GM13977 (cell line): ENCODE results near the gene ELAVL2.

ENCODE experiments used
- DNase-seq: peaks from one replicate; pipeline ENCODE4 v3.0.0; 2012; ENCODE audit warnings: low spot score
- in situ Hi-C: fragments of 300-500 bp; cut with MboI; formaldehyde crosslinking; loops from one replicate; pipeline ENCODE4 v1.12.0; 2022; ENCODE audit warnings: low sequenced_read_pairs, low pct_unique_long_range_greater_than_20kb, mixed read lengths, inconsistent platforms; ENCODE audit not compliant: unreplicated experiment
- TF ChIP-seq, protein P1 (sequence below): IDR thresholded peaks from 2 replicates; pipeline ENCODE4 v1.5.1; 2012; ENCODE audit warnings: mild to moderate bottlenecking, control low read depth; ENCODE audit not compliant: insufficient read depth; ENCODE audit errors: extremely low read depth, missing control alignments

Gene ELAVL2

DNA sequence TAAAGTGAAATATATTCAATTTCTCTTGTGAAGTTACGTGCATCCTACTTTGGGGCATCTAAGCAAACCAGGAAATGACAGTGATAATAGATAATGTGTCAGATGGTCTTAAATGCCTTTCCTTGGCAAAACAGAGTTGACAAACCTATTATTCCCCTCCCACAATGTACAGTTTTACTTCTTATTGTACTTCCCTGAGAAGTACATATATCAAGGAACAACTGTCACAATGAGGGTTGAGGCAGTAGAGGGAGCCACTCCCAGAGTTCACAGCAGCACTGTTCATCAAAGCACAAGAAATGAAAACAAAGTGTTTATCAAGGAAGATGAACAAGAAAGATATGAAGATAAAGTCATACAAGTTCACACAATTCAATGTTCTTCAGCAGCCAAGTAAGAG lies 41.1 kb downstream of the ELAVL2 start:
- DNase-seq, result no peak

DNA sequence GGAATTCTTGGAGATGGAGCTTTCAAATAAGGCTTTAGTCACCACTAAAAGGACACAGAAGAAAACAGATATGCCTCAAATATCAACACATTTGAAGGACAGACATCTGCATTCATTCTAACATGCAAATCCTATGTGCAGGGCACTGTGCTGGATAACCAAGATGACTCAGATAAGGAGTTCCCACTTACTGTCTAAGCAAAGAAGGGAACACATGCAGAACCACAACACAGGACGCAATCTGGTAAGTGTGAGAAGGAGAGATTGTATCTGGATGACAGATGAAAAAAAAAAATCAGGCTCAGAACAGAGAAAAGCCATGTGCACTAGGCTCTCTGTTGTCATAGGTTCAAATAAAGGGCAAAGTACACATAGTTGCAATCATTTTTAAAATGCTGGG lies 42.5 kb downstream of the ELAVL2 start:
- in situ Hi-C loops, result no loop called here
- no peak for DNase-seq
- TF ChIP-seq, protein P1, sequence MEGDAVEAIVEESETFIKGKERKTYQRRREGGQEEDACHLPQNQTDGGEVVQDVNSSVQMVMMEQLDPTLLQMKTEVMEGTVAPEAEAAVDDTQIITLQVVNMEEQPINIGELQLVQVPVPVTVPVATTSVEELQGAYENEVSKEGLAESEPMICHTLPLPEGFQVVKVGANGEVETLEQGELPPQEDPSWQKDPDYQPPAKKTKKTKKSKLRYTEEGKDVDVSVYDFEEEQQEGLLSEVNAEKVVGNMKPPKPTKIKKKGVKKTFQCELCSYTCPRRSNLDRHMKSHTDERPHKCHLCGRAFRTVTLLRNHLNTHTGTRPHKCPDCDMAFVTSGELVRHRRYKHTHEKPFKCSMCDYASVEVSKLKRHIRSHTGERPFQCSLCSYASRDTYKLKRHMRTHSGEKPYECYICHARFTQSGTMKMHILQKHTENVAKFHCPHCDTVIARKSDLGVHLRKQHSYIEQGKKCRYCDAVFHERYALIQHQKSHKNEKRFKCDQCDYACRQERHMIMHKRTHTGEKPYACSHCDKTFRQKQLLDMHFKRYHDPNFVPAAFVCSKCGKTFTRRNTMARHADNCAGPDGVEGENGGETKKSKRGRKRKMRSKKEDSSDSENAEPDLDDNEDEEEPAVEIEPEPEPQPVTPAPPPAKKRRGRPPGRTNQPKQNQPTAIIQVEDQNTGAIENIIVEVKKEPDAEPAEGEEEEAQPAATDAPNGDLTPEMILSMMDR, result no peak

More for the DNA sequence above, 41.1 kb downstream of the ELAVL2 start:
- in situ Hi-C loops, result no loop called here
- TF ChIP-seq, protein P1, result no peak

DNA sequence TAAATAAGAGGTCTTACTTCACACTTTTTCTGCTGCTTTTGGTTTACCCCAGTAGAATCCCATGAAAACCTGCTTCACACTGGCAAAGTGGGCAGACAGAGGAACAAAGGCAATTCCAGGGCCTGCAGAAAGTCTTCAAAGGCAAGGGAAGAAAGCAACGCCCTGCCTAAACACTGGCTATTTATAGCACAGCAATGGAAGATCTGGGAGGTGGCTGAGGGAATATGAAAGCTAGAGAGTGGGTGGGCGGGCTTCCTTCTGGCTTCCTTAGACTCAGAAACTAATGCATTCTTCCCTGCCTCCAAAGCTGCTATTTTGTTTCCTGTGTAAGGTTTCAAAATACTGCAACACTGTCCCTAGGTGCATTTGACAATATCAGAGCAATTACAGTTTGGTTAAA lies 46.8 kb downstream of the ELAVL2 start:
- in situ Hi-C loops, result no loop called here
- DNase-seq, result no peak
- TF ChIP-seq, protein P1, result no peak

DNA sequence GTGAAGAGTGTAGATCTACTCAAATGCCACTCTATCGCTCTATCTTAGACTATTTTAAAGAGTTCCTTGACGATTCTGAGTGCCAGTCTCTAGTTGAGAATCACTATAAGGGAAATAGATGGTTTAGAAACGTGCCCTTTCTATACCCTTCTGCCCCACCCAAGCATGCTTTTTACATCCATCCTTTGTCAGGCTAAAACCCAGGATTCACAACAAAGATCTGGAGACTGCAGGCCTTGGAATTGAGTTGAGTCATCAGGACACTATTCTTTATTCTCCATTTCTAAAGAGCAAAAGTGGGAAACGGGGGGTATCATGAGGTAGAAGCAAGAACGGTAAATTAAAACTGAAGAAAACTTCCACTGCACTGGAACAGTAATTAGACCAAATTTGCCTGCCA lies 48.7 kb downstream of the ELAVL2 start:
- DNase-seq, result no peak
- in situ Hi-C loops, result no loop called here
- TF ChIP-seq, protein P1, result no peak

DNA sequence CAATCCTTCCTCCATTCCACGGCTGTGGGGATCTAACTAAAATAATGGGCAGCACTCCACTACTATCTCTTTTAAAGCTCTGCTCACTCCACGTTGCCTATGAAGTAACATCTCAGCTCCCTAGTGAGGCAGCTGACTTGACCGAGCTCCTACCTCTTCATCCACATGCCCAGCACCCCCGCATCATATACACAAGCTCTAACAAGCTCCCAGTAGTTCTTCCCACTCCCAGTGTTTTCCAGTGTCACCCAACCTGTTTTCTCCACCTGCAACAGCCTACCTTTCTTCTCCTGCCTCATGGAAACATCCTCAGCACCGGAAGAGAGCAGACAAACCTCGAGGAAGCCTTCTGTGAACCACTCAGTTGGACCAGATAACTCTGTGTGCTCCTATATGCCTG lies 50.5 kb downstream of the ELAVL2 start:
- DNase-seq, result no peak
- TF ChIP-seq, protein P1, result no peak
- in situ Hi-C loops, result no loop called here

DNA sequence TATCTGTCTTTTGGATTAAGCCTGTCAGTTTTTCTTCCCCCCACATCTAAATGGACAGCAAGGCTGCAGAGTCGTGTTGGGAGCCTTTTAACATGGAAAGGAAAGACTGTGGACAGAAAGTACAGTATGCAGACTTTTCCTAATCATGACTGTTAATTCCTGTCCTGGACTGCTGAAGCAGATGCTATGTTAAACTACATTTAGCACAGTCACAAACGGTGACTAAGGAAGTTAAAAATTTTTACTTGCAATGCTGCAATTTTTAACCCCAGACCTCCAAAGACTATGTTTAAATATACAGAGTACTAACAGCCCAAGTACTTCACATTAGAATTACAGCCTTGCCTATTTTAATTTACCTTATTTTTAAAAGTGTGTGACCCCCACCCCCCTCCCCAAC lies 51.8 kb downstream of the ELAVL2 start:
- DNase-seq, result no peak
- in situ Hi-C loops, result no loop called here
- TF ChIP-seq, protein P1, result no peak

DNA sequence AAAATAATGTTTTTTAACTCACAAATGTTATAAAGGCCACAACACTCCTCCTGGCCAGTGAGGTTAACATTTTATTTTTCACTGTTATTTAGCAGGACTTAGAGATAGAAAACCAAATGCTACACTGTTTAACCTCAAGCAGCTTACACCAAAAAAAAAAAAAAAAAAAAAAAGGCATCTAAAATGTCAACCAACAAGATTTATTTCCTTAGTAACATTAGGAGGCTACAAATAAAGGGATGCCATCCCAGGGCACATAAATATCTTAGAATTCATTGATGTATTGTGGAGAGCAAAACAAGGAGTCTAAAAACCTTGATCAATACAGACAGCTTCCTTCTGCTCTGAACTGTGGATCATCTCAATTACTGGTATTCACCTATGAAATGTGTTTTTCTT lies 53.7 kb downstream of the ELAVL2 start:
- in situ Hi-C loops, result no loop called here
- TF ChIP-seq, protein P1, result no peak
- no peak for DNase-seq
